Activated T-helper 17 cell treated with anti-CD3 and anti-CD28 coated beads, Interleukin-2, amount 50 U/mL, for 72 hours (primary cell): Measurements from ENCODE around the gene ZNF341. TPM values are rescaled to one million over a fixed set of nuclear protein-coding genes. Genes with fewer than 3 reads are reported as not detected.

Experiments used
- ATAC-seq: fragments of 150-1000 bp; cut with Tn5 transposase; replicated peaks from 2 replicates; pipeline ENCODE4 v1.10.0; 2021; ENCODE audit warnings: mild to moderate bottlenecking, moderate library complexity
- H3K27ac Mint-ChIP-seq: one replicate; pipeline ENCODE4 v1.8.0; 2022; ENCODE audit warnings: mixed read lengths
- H3K27me3 Mint-ChIP-seq: one replicate; pipeline ENCODE4 v1.8.0; 2022; ENCODE audit warnings: mixed read lengths
- H3K36me3 Mint-ChIP-seq: one replicate; pipeline ENCODE4 v1.8.0; 2022; ENCODE audit warnings: low read depth, mild to moderate bottlenecking, mixed read lengths
- H3K4me1 Mint-ChIP-seq: one replicate; pipeline ENCODE4 v1.8.0; 2022; ENCODE audit warnings: mixed read lengths
- H3K4me3 Mint-ChIP-seq: one replicate; pipeline ENCODE4 v1.8.0; 2022; ENCODE audit warnings: mild to moderate bottlenecking, mixed read lengths
- H3K9me3 Mint-ChIP-seq: one replicate; pipeline ENCODE4 v1.8.0; 2022; ENCODE audit warnings: mixed read lengths
- total RNA-seq, 2 donors: library from RNA; stranded (reverse); gene quantifications; one replicate each; pipeline ENCODE4 v1.2.3, GENCODE V29; 2022

Gene ZNF341
- total RNA-seq, 2 donors from 2014 or later: 6.4 to 9.0 TPM

DNA sequence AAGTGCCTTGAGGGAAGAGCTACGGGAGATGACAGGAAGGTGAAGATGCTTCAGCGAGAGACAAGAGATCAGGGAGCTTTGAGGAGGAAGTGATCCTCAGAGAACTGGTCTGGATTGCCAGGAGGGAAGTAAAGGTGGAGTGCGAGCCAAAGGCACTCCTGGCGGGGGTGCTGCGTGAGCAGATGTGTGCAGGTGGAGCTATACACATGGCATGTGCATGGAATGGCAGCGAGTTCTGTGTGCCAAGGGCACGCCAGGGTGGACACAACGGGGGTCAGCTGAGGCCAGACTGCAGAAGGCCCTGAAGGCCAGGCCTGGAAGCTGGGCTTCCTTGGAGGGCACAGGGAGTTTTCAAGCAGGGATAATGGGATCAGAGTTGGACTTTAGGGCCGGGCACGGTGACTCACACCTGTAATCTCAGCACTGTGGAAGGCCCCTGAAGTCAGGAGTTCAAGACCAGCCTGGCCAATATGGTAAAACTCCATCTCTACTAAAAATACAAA lies 17.9 kb upstream of the ZNF341 start:
- Mint-ChIP-seq H3K4me3 (no peak overlapping the region), H3K27ac (no peak overlapping the region), H3K27me3 (no peaks in the 10 kb centered on the region), H3K4me1 (peaks cover 26% of the 10 kb centered on the region), H3K9me3 (no peaks in the 10 kb centered on the region), H3K36me3 (peaks cover 42% of the 10 kb centered on the region)
- ATAC-seq: no peak

DNA sequence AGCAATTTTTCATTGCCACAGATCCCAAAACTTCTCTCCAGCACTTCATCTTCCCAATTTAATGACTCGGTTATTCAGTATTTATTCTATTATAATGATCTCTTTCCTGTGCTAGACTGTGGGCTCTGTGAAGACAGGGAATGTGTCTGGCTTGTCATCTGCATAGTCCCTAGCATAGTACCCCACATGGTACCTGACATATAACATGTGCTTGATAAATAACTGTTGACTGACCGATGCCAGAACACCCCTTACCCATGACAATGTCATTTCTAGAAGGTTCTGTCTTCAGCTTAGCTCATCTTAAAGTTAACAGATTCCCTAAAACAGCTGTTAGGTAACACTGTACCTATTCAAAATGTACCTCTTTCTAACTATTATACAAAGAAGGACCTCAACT lies 15.3 kb upstream of the ZNF341 start:
- peaks cover 32% of the 10 kb centered on the region for H3K36me3 Mint-ChIP-seq
- H3K4me3 Mint-ChIP-seq: no peak overlapping the region
- H3K27ac Mint-ChIP-seq: peak overlapping the region; percentile 48
- no peaks in the 10 kb centered on the region for H3K27me3 Mint-ChIP-seq
- peaks cover 9% of the 10 kb centered on the region for H3K4me1 Mint-ChIP-seq
- no peak for ATAC-seq
- peaks cover 4% of the 10 kb centered on the region for H3K9me3 Mint-ChIP-seq

DNA sequence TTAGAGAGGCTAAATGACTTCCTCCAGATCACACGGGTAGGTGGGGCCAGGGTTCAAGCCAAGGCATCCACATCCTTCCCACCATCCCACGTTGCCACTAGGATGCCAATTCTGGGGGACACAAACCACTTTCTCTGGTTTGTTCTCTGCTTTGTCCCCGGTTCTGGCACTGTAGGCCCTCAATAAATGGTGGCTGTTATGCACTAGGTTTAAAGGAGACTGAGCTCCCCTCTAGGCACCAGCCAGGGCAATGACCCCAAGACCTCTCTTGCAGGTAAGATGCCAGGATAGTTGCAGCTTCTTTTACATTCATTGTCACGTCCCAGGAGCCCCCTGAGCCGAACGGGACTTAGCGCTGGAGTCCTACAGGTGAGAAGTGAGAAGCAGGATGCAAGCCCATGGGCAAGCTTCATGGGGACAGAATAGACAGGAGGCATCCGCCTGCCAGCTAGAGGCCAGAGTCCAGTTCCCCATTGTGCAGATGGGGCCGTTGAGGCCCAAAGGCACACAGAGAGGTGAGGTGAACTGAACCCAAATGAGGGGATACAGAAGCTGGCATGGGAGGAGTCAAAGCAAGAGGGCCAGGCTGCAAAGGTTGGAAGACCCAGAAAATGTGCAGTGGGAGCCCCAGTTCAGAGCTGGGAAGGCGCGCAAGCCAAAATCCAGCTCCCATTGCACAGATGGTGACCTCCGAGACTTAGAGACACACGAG lies 12.4 kb upstream of the ZNF341 start:
- ATAC-seq: no peak
- Mint-ChIP-seq H3K36me3 (peaks cover 6% of the 10 kb centered on the region), H3K4me3 (peak overlapping the region; percentile 68), H3K9me3 (peaks cover 4% of the 10 kb centered on the region), H3K4me1 (peaks cover 9% of the 10 kb centered on the region), H3K27ac (peak overlapping the region; percentile 49), H3K27me3 (no peaks in the 10 kb centered on the region)

DNA sequence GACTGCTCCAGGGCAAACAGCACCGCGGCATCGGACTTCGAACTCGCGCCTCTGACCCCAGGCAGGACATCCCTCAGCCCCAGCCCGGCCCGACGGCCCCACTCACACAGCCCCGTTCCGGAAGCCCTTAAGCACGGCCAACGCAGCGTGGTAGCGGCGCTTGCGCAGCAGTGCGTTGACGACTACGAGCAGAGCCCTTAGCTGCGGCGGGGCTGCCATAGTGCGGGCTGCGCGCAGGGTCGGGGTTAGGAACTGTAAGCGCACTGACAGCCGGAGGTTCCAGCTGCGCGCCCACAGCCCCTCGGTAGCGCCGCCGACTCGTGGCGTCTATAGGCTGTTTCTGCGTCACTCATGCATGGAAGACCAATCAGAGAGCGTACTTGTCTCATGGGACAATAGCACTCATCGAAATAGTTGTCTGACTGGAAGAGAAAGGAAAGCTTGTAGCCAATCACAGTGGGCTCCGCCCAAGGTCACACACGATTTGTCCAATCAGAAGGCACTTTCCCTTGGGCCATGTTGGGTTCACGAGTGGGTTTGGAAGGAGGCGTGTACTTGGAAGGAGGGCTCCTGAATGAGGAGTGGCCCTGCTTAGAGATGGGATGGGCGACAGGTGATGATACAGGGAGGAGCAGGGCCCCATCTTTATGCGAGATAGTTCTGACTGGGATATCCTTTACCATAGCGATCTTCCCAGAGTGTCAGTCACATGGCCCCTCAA lies 11.6 kb upstream of the ZNF341 start, which contains the start of gene PXMP4:
Gene PXMP4 (minus strand): TSS at position 322 of the 721 bp plus-strand sequence. CDS start 103 bp downstream, at position 219.
- Mint-ChIP-seq H3K36me3 (peaks cover 6% of the 10 kb centered on the region), H3K27me3 (no peaks in the 10 kb centered on the region), H3K4me1 (peaks cover 9% of the 10 kb centered on the region)

DNA sequence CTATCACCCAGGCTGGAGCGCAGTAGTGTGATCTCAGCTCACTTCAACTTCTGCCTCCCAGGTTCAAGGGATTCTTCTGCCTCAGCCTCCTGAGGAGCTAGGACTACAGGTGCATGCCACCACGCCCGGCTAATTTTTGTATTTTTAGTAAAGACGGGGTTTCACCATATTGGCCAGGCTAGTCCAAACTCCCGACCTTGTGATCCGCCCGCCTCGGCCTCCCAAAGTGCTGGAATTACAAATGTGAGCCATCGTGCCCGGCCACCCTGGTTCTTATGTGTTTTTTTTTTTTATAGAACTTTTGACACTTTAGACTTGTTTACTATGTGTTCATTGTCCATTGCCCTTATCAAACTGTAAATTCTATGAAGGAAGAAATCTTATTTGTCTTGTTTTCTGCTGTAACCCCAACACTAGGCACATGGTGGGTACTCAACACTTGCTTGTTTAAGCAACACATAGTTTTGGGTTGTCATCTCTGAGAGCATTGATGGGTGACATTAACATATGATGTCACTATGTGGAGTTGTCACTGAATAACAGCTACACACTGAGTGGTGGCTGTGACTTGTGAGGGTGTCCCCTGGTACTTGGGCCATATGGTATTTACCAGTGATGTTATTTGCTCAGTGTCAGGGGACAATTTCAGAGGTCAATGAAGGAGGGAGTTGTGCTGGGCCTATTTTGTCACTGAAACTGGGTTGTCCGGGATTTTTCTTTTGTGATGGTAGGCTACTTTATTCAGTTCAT lies 10.2 kb upstream of the ZNF341 start:
- H3K27me3 Mint-ChIP-seq: no peaks in the 10 kb centered on the region
- no peak for ATAC-seq
- peak overlapping the region; percentile 38 for H3K27ac Mint-ChIP-seq
- no peaks in the 10 kb centered on the region for H3K36me3 Mint-ChIP-seq
- H3K4me1 Mint-ChIP-seq: peaks cover 9% of the 10 kb centered on the region
- peaks cover 4% of the 10 kb centered on the region for H3K9me3 Mint-ChIP-seq
- peak overlapping the region; percentile 68 for H3K4me3 Mint-ChIP-seq

More for the DNA sequence above, 11.6 kb upstream of the ZNF341 start, which contains the start of gene PXMP4:
- Mint-ChIP-seq H3K9me3 (peaks cover 4% of the 10 kb centered on the region), H3K4me3 (peak within 1 kb of the TSS; percentile 68), H3K27ac (peak within 1 kb of the TSS; percentile 49)
- peak; percentile 99 for ATAC-seq

DNA sequence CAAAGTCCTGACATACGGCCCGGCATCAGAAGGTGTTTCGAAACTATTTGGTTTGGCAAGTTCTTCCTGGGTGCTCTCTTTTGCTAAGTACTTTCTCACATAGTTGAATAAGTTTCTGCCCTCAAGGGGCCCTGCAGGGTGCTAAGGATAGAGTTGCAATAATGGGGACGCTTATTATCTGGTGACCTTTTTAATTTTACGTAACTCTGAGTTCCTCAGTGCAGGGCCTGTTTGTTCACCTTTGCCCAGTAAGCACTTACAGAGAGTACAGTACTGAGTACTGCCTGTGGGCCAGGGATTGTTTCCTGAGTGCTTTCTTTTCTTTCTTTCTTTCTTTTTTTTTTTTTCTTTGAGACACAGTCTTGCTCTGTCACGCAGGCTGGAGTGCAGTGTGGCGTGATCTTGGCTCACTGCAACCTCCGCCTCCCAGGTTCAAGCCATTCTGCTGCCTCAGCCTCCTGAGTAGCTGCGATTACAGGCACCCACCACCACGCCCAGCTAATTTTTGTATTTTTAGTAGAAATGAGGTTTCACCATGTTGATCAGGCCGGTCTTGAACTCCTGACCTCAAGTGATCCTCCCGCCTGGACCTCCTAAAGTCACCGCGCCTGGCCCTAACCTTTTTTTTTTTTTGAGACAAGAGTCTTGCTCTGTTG lies 7.2 kb upstream of the ZNF341 start:
- H3K36me3 Mint-ChIP-seq: no peaks in the 10 kb centered on the region
- H3K27me3 Mint-ChIP-seq: no peaks in the 10 kb centered on the region
- H3K27ac Mint-ChIP-seq: no peak overlapping the region
- H3K9me3 Mint-ChIP-seq: peaks cover 4% of the 10 kb centered on the region
- ATAC-seq: no peak
- H3K4me3 Mint-ChIP-seq: no peak overlapping the region
- peaks cover 5% of the 10 kb centered on the region for H3K4me1 Mint-ChIP-seq

DNA sequence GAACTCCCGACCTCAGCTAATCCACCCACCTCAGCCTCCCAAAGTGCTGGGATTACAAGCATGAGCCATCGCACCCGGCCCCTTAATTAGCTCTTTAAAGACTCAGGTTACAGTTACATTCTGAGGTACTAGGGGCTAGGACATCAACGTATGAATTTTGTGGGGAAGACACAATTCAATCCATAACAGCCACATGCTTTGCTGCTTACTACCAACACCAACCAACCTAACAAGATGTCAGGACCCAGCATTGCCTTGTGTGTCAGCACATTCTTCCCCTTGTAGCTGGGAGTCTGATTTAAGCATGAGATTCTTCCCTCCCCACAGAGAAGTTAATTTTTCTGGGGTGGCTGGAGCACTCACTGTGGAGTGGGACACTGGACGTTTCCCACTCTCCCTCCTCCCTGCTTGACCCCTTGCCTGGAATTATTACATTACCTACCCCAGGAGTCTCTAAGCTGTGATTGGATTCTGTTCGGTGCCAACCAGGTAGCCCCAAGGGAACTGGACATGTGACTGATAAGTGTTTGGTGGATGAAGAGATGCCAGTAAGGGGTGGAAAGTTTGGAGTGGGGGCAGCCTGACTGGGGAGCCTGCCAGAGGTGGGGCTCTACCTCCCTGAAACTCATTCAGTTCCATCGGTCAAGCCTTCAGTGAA lies 6.1 kb upstream of the ZNF341 start:
- no peak overlapping the region for H3K27ac Mint-ChIP-seq
- no peak overlapping the region for H3K4me3 Mint-ChIP-seq
- H3K36me3 Mint-ChIP-seq: no peaks in the 10 kb centered on the region
- H3K27me3 Mint-ChIP-seq: no peaks in the 10 kb centered on the region
- no peaks in the 10 kb centered on the region for H3K9me3 Mint-ChIP-seq
- H3K4me1 Mint-ChIP-seq: no peaks in the 10 kb centered on the region
- ATAC-seq: no peak

DNA sequence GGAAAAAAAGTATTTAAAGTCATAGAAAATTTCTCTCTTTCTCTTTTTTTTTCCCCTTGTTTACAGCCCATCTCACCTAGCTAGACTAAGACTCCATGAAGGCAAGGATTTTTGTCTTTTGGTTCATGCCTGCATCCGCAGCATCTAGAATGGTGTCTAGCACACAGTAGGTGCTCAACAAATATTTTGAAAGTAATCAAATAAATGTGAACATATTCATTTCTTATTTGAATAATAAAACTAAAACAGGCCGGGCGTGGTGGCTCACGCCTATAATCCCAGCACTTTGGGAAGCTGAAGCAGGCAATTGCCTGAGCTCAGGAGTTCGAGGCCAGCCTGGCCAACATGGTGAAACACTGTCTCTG lies 4.7 kb upstream of the ZNF341 start:
- Mint-ChIP-seq H3K36me3 (no peaks in the 10 kb centered on the region), H3K27ac (no peak overlapping the region), H3K9me3 (no peaks in the 10 kb centered on the region), H3K4me3 (no peak overlapping the region), H3K27me3 (no peaks in the 10 kb centered on the region), H3K4me1 (no peaks in the 10 kb centered on the region)
- no peak for ATAC-seq

DNA sequence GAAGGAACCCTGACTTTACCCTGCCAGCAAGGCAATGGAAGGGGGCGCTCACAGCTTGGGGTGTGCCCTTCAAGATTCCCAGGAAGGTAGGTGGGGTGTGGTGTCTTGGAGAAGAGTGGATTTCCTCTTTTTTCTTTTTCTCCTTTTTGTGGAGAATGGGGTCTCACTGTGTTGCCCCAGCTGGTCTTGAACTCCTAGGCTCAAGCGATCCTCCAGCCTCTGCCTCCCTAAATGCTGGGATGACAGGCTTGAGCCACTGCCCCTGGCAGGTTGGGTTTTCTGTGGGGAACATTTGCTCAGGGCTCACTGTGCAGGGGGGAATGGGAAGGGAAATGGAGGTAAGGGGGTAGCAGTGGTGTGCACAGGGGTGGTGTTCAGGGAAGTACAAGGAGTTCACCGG lies 4.0 kb upstream of the ZNF341 start:
- no peak overlapping the region for H3K4me3 Mint-ChIP-seq
- H3K27me3 Mint-ChIP-seq: no peaks in the 10 kb centered on the region
- no peak overlapping the region for H3K27ac Mint-ChIP-seq
- H3K36me3 Mint-ChIP-seq: no peaks in the 10 kb centered on the region
- ATAC-seq: no peak
- no peaks in the 10 kb centered on the region for H3K9me3 Mint-ChIP-seq
- no peaks in the 10 kb centered on the region for H3K4me1 Mint-ChIP-seq

DNA sequence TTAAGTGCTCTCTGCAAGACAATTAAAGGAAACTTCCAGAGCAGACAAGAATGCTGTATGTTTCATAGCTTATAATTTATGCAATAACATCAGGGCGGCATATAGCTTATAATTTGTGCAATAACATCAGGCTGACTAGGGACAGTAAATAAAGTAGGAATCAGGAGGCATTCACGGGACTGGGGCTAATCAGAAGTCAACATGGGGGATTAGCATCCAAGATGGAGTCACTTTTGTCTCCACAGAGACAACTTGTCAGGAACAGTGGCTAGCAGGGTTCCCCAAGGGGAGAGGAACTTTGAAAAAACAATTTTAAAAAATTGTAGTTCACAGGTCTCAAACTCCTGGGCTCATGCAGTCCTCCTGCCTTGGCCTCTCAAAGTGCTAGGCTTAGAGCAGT lies 3.3 kb upstream of the ZNF341 start:
- Mint-ChIP-seq H3K4me1 (no peaks in the 10 kb centered on the region), H3K27me3 (no peaks in the 10 kb centered on the region), H3K27ac (no peak overlapping the region), H3K4me3 (no peak overlapping the region), H3K36me3 (no peaks in the 10 kb centered on the region), H3K9me3 (no peaks in the 10 kb centered on the region)
- ATAC-seq: no peak

DNA sequence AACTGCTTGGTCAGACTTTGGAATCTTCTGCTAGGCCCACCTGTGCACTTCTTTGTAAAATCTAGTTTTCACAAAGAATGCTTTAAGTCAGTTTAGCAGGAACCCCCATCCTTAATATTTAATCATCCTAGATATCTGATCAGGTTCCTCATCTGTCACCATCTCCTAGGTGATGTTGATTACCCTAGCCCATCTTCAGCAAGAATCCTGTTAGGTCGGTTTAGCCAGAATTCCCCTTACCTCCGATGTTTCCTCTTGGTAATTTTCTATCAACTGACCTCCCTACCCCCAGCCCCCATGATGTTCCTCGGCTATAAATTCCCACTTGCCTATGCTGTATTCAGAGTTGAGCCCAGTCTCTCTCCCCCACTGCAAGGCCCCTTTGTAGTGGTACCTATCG lies 2.7 kb upstream of the ZNF341 start:
- Mint-ChIP-seq H3K36me3 (no peaks in the 10 kb centered on the region), H3K4me1 (peaks cover 5% of the 10 kb centered on the region), H3K27ac (no peak overlapping the region), H3K27me3 (no peaks in the 10 kb centered on the region), H3K9me3 (no peaks in the 10 kb centered on the region), H3K4me3 (no peak overlapping the region)
- no peak for ATAC-seq

DNA sequence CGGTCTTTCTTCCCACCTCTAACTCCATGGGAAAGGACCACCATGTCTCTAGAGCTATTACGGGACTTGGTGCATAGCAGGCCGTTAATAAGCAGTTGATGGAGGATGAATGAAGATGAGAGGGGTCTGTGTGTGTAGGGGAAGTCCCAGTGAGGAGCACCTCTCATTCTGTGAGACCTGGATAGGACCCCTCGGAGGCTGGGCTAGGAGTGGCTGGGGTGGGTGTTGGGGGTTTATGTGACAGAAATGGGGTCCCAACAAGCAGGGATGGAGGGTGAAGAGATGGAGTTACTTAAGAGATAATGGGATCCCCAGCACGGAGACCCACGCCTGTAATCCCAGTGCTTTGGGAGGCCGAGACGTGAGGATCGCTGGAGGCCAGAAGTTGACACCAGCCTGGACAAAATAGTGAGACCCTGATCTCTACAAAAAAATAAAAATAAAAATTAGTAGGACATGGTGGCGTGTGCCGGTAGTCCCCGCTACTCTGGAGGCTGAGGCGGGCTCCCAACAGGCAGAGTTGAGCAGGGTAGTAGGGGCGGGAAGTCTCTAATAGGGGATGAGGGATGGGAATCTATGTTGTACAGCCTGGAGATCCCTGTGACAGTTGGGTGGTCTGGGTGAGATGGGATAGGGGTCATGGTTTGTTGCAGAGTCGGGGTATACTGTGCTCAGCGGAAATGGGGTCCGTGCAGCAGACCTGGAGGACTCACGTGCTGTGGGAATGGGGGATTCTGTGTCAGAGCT lies 677 bp upstream of the ZNF341 start:
- H3K27me3 Mint-ChIP-seq: no peaks in the 10 kb centered on the region
- no peak for ATAC-seq
- peaks cover 11% of the 10 kb centered on the region for H3K4me1 Mint-ChIP-seq
- H3K9me3 Mint-ChIP-seq: no peaks in the 10 kb centered on the region
- H3K27ac Mint-ChIP-seq: peak overlapping the region; percentile 88
- H3K4me3 Mint-ChIP-seq: peak overlapping the region; percentile 91
- no peaks in the 10 kb centered on the region for H3K36me3 Mint-ChIP-seq

DNA sequence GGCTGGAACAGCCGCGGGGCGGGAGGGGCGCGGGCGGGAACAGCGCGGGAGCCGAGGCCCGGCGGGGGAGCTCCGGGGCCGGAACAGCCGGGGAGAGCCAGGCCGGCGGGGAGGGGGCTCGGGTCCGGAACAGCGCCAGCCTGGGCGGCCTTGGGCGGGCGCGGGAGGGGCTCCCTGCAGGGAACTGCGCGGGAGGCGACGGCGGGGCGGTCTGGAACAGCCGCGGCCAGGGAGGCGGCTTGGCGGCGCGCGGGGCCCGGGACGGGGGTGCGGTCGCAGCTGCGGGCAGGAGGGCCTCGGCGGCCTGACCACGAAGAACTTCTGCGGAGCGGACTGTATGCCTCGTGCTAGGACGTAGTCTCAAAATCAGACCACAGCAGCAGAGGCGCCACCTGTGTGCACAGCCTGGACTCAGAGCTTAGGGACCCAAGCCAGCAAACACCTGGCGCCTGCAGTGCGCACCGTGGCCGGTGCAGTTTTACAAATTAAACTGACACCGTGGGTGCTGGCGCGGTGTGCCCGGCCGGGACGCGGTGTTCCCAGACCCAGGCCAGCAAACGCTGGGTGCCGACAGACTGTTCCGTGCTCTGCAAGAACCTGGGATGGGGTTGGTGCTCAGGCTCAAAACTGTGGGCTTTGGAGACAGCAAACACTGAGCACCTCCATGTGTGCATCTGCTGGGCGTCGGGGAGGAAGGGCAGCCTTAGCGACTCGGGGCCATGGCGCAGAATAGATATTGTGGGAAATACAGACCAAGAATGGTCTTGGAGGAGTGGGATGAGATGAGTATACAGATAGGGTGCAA lies 572 bp downstream of the ZNF341 start:
- H3K9me3 Mint-ChIP-seq: no peaks in the 10 kb centered on the region
- ATAC-seq: peak; percentile 73
- no peaks in the 10 kb centered on the region for H3K27me3 Mint-ChIP-seq
- peaks cover 13% of the 10 kb centered on the region for H3K4me1 Mint-ChIP-seq
- H3K27ac Mint-ChIP-seq: no peak overlapping the region
- no peaks in the 10 kb centered on the region for H3K36me3 Mint-ChIP-seq
- H3K4me3 Mint-ChIP-seq: peak overlapping the region; percentile 91
